ES-I3 (cell line): Measurements from ENCODE around the gene WNT4.

Experiments used
- H3K36me3 ChIP-seq: 2 replicates; pipeline ENCODE4 v1.6.1; 2013; ENCODE audit warnings: mild to moderate bottlenecking, low read length, control low read depth, moderate library complexity; ENCODE audit not compliant: insufficient read depth
- H3K4me1 ChIP-seq: 2 replicates; pipeline ENCODE4 v1.6.1; 2013; ENCODE audit warnings: mild to moderate bottlenecking, control low read depth, low read length; ENCODE audit not compliant: insufficient read depth
- H3K9ac ChIP-seq: 2 replicates; pipeline ENCODE4 v1.6.1; 2013; ENCODE audit warnings: low read depth, mild to moderate bottlenecking, low read length, moderate library complexity
- H3K9me3 ChIP-seq: 2 replicates; pipeline ENCODE4 v1.6.1; 2013; ENCODE audit warnings: mild to moderate bottlenecking, low read length, moderate library complexity; ENCODE audit not compliant: control insufficient read depth, insufficient read depth

Gene WNT4

GRCh38 chr1:22078133-22078532 lies 64.8 kb downstream of the WNT4 start:
- no peak overlapping the region for H3K9ac ChIP-seq
- peaks cover 7% of the 10 kb centered on the region; the same call in 1 of the 2 replicates for H3K4me1 ChIP-seq
- H3K36me3 ChIP-seq = no peaks in the 10 kb centered on the region
- H3K9me3 ChIP-seq = no peaks in the 10 kb centered on the region

- H3K9me3 ChIP-seq = no peaks in the 10 kb centered on the region
- no peak overlapping the region for H3K9ac ChIP-seq
- no peaks in the 10 kb centered on the region for H3K36me3 ChIP-seq
- peaks cover 7% of the 10 kb centered on the region; the same call in 1 of the 2 replicates for H3K4me1 ChIP-seq
Measured at GRCh38 chr1:22077728-22078127, 65.2 kb downstream of the WNT4 start.

- Histone ChIP-seq H3K36me3 (no peaks in the 10 kb centered on the region), H3K4me1 (peaks cover 7% of the 10 kb centered on the region; the same call in 1 of the 2 replicates), H3K9ac (no peak overlapping the region), H3K9me3 (no peaks in the 10 kb centered on the region)
Measured at GRCh38 chr1:22076346-22076745, 66.6 kb downstream of the WNT4 start.

- Histone ChIP-seq H3K9ac (no peak overlapping the region), H3K36me3 (no peaks in the 10 kb centered on the region), H3K9me3 (no peaks in the 10 kb centered on the region), H3K4me1 (peaks cover 7% of the 10 kb centered on the region; the same call in 1 of the 2 replicates)
Measured at GRCh38 chr1:22075718-22076117, 67.2 kb downstream of the WNT4 start.

GRCh38 chr1:22074803-22075202 lies 68.1 kb downstream of the WNT4 start:
- no peak overlapping the region for H3K9ac ChIP-seq
- no peaks in the 10 kb centered on the region for H3K36me3 ChIP-seq
- H3K4me1 ChIP-seq = peaks cover 7% of the 10 kb centered on the region; the same call in 1 of the 2 replicates
- no peaks in the 10 kb centered on the region for H3K9me3 ChIP-seq

- Histone ChIP-seq H3K36me3 (no peaks in the 10 kb centered on the region), H3K4me1 (peaks cover 14% of the 10 kb centered on the region), H3K9me3 (no peaks in the 10 kb centered on the region), H3K9ac (no peak overlapping the region)
Measured at GRCh38 chr1:22071511-22071910, 71.4 kb downstream of the WNT4 start.
